ENCODE data around the gene ANKRD12.
A peak's percentile ranks its signal among the peaks of the same experiment; 100 is the strongest.

The ANKRD12 gene

GRCh38 chr18:9188359-9189231 is 52.0 kb downstream of the ANKRD12 start:
- DNase-seq (ENCODE audit: low spot score), result no peak

- DNase-seq (ENCODE audit: low spot score), result no peak
Measured at GRCh38 chr18:9189491-9189890, 52.9 kb downstream of the ANKRD12 start.

- DNase-seq (ENCODE audit: low spot score), result no peak
Measured at GRCh38 chr18:9191658-9192256, 55.2 kb downstream of the ANKRD12 start.

- no peak for DNase-seq (ENCODE audit: low spot score)
Measured at GRCh38 chr18:9193031-9193430, 56.5 kb downstream of the ANKRD12 start.

- DNase-seq (ENCODE audit: low spot score), result no peak
Measured at GRCh38 chr18:9196568-9196967, 60.0 kb downstream of the ANKRD12 start.

- DNase-seq (ENCODE audit: low spot score), result no peak
Measured at GRCh38 chr18:9199681-9200080, 63.1 kb downstream of the ANKRD12 start.

GRCh38 chr18:9201224-9201623 is 64.6 kb downstream of the ANKRD12 start:
- DNase-seq (ENCODE audit: low spot score), result no peak

GRCh38 chr18:9204659-9205058 is 68.1 kb downstream of the ANKRD12 start:
- no peak for DNase-seq (ENCODE audit: low spot score)

GRCh38 chr18:9206421-9206820 is 69.8 kb downstream of the ANKRD12 start:
- no peak for DNase-seq (ENCODE audit: low spot score)

GRCh38 chr18:9209279-9209678 is 72.7 kb downstream of the ANKRD12 start:
- no peak for DNase-seq (ENCODE audit: low spot score)

GRCh38 chr18:9210966-9211365 is 74.4 kb downstream of the ANKRD12 start:
- no peak for DNase-seq (ENCODE audit: low spot score)

- DNase-seq (ENCODE audit: low spot score), result no peak
Measured at GRCh38 chr18:9211955-9212354, 75.4 kb downstream of the ANKRD12 start.

GRCh38 chr18:9215221-9215933 is 78.8 kb downstream of the ANKRD12 start:
- DNase-seq (ENCODE audit: low spot score), result peak; percentile 47

GRCh38 chr18:9216459-9216858 is 79.9 kb downstream of the ANKRD12 start:
- DNase-seq (ENCODE audit: low spot score), result no peak

- no peak for DNase-seq (ENCODE audit: low spot score)
Measured at GRCh38 chr18:9217743-9218451, 81.3 kb downstream of the ANKRD12 start.

- no peak for DNase-seq (ENCODE audit: low spot score)
Measured at GRCh38 chr18:9221040-9221439, 84.5 kb downstream of the ANKRD12 start.

GRCh38 chr18:9221661-9222060 is 85.1 kb downstream of the ANKRD12 start:
- no peak for DNase-seq (ENCODE audit: low spot score)

GRCh38 chr18:9223356-9223755 is 86.8 kb downstream of the ANKRD12 start:
- DNase-seq (ENCODE audit: low spot score), result no peak

- no peak for DNase-seq (ENCODE audit: low spot score)
Measured at GRCh38 chr18:9226463-9226862, 89.9 kb downstream of the ANKRD12 start.

- DNase-seq (ENCODE audit: low spot score), result no peak
Measured at GRCh38 chr18:9231852-9232486, 95.4 kb downstream of the ANKRD12 start.

- DNase-seq (ENCODE audit: low spot score), result no peak
Measured at GRCh38 chr18:9232977-9233376, 96.4 kb downstream of the ANKRD12 start.
